Stimulated activated CD4-positive, alpha-beta T cell treated with anti-CD3 and anti-CD28 coated beads, Interleukin-15, amount 100 ng/mL, for 1 hour (primary cell): Measurements from ENCODE around the gene SLC8A1.

Experiments
- DNase-seq, 2 donors: peaks; one replicate each; pipeline ENCODE4 v3.0.0-alpha.2; 2020; ENCODE audit warnings: low read depth in 1 of 2, low spot score in 1 of 2

The SLC8A1 gene

DNA sequence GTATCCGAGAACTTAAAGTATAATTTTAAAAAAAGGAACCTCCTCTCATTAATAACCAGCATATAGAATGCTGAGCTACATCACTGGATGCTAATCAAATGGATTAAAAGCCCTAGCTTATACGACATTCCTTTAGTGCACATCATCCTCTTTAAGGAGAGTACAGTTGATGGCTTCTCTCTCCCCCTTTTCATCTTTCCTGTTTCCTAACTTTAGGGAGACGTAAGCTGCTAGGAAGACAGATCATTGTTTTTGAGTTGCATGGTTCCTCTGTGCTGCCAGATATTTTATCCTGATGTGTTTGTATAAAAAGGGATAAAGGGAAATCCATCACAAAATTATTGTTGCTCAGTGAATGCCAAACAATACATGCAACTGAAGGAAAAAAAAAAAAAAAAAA, 94.2 kb downstream of the SLC8A1 start:
- DNase-seq: no peak

- no peak for DNase-seq
Measured at GRCh38 chr2:40355451-40355850, 96.4 kb downstream of the SLC8A1 start.

DNA sequence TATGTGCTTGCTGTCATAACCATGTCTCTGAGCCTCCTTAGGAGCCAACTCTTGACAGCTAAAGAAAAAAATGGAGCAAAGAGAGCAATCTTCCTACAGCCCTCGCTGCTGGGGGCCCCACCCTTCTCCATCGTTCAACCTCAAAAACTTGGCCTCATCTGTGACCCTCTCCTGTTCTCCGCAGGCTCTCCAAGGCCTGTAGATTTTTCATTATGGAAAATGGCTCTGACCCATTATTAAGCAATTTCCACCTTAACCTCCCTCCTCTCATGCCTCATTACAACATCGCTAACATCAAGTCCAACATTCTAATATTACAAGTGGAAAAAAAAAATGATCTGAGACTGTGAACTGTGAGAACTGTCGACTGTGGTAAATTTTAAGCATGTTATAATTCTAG, 98.7 kb downstream of the SLC8A1 start:
- no peak for DNase-seq

GRCh38 chr2:40352703-40353099, 99.2 kb downstream of the SLC8A1 start:
- no peak for DNase-seq

GRCh38 chr2:40352041-40352702, 99.7 kb downstream of the SLC8A1 start:
- no peak for DNase-seq

DNA sequence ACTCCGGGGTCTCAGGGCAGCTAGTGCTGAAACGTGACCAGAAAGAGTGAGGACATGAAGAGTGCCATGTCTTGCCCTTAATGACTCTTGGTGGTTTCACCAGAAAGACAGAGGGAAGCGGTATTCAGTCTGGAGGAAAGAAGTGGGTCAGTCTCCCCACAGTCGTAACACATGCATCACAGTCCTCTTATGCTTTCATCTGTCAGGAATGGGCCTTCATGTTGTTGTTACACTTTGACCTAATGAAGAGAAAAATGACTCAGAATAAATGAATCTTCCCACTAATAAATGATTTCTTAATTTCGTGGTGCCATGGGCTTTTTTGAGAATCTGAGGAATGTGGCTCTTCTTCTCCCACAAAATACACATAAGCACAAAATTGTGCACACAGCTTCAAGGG, 103.2 kb downstream of the SLC8A1 start:
- DNase-seq: no peak

GRCh38 chr2:40348038-40348437, 103.9 kb downstream of the SLC8A1 start:
- DNase-seq: no peak

DNA sequence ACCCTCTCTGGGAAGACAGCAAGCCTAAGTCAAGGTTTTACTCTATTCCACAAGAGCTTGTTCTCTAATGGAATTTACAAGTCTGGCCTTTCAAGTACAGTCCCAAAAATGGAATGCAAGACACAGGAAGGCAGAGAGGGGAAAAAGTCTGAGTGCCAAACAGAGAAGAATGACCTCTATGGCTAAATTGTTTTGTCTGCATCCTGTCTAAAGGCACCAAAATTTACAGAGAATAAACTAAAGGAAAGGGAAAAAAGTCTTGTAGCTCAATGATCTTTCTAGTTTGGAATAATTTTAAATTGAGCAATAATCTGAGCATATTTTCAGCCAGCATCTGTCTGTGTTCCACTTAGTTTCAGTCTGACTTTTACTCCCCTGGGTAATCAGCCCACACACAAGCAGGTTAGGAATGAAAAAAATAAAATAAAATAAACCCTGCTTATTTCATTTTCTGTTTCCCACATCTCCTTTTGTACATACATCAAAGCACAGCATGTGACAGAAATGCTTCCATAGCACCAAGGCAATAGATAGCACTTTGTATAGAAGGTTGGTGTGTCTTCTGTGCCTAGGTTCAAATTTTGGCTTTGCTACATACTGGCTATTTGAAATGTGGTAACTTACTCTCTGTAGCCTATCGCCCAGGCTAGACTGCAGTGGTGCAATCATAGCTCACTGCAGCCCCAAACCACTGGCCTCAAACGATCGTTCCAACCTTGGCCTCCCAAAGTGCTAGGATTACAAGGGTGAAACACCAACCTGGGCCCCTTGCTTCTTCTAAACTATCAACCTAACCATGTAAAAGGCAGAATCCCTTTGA, 105.1 kb downstream of the SLC8A1 start:
- no peak for DNase-seq

- DNase-seq: no peak
Measured at GRCh38 chr2:40344364-40344763, 107.5 kb downstream of the SLC8A1 start.

DNA sequence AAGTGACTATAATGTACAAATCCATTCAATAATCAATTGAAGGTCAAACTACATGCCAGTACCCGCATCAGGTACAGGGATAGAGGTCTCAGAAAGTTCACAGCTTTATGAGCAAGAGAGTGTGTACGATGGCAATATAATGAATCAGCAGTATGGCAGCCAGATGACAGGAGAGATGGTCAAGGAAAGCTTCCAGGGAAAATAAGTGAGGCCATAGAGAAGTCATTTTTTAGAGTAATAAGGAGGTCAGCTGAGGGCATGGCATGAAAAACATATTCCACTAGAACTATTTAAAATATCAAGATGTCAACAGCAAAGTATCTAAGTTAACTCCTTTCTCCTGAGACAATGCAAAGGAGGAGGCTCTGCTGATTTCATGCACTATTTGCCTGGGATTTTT, 108.0 kb downstream of the SLC8A1 start:
- DNase-seq: no peak

DNA sequence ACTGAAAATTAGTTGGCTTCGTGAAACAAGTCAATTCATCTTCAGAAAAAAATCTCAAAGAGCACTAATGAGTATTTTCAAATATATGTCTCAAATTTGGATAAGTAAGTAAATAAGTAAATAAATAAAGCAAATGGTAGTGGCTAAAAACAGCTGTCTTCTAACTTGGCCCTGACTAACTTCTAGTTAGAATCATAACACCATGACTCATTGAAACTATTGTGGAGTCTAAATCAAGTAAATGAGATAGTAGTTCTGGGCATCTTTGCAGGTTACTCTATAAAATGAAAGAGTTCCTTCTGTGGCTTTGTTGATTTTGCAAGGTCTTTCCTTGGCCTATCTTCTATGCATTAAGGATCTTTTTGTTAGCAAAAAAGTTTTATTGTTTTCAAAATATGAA, 110.7 kb downstream of the SLC8A1 start:
- no peak for DNase-seq

GRCh38 chr2:40339026-40339425, 112.9 kb downstream of the SLC8A1 start:
- DNase-seq: no peak

- no peak for DNase-seq
Measured at GRCh38 chr2:40332191-40332826, 119.6 kb downstream of the SLC8A1 start.

DNA sequence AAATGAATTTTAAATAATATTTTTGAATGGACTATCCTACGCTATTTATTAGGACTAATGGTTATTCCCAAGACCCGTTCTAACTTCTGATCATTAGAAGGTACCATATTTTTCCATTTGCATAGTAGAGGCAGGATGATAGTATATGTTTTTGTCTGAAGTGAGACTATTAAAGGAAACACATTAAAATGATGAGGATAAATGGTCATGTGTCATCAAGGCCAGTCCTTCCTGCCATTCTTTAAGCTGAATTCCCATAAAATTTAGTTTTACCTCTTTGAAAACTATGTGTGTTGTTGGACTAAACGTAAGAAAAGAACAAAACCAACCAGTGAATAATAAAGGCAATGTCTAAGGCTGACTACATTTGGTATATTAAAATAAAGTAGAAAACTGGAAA, 121.8 kb downstream of the SLC8A1 start:
- DNase-seq: no peak

- DNase-seq: no peak
Measured at GRCh38 chr2:40329739-40330030, 122.2 kb downstream of the SLC8A1 start.

DNA sequence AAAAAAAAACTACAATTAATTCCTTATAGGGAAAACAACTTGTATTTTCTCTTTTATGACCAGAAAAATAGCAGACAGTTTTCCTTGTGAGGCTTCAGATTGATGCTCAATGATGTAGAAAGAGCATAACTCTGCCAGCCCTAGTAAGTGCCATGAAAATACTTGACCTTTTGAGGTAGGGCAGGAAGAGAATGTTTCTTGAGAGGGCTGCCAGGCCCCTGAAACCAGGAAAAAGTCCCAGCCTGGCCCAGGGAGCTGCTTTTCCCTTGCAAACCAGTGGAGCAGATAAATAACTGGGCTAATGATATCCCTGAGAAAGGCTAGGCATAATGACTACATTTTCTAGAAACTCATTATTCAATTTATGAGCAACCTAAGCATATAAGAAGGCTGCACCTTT, 126.8 kb downstream of the SLC8A1 start:
- DNase-seq: no peak

GRCh38 chr2:40324656-40325055, 127.2 kb downstream of the SLC8A1 start:
- no peak for DNase-seq

GRCh38 chr2:40321822-40322221, 130.1 kb downstream of the SLC8A1 start:
- DNase-seq: no peak

DNA sequence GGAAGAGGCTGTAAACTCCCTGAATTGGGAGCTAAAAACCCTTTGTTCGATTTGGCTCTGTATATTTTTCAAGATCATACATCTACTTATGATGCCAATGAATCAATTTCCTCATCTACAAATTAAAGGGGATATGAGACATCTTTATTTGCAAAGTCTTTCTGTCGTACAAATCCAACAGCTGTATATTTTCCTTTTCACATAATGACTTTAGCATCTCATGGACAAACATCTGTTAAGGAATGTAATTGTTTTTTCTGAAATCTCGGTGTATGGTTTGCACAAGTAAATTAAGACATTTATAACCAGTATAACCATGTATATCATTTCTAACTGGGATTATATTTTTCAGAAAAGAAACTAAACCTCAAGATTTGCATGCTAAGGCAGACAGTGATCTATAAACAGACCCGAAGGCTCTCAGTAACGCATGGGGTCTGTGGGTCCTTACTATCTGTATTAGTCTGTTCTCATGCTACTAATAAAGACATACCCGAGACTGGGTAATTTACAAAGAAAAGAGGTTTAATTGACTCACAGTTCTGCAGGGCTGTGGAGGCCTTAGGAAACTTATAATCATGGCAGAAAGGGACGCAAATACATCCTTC, 130.8 kb downstream of the SLC8A1 start:
- no peak for DNase-seq

DNA sequence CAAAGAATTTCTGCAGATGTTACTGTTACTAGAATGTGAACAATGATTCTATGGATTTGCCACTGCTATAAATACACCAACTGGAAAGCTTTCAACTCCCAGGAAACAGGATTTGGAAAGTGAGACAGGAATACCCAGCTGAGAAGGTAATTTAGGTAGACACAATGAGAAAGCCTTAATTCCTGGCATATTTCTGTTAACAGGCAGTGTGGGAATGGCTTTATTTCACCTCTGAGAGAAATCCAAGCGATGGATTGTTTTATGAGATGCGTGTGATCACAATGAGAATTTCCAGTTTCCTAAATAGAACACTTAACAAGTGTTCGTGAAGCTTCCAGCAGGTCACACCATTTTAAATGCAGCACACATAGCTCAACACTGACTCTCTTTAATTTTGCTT, 133.0 kb downstream of the SLC8A1 start:
- no peak for DNase-seq

DNA sequence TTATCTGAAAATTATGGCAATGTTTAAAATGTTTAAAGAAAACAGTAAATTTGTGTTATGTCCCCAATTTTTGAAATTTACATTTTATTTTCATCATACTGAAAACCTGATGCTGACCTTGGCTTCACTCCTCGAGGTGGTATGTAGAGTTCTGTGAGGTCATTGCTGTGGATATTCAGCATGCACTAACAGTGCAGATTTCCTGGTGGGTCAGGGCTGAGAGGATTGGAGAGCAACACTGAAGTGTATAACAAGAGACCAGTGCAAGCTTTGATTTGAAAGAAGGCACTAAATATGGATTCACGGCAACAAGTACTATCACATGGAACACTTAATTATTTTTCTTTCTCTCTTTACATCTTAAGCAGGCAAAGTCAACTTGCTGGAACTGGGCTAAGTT, 134.1 kb downstream of the SLC8A1 start:
- DNase-seq: no peak

DNA sequence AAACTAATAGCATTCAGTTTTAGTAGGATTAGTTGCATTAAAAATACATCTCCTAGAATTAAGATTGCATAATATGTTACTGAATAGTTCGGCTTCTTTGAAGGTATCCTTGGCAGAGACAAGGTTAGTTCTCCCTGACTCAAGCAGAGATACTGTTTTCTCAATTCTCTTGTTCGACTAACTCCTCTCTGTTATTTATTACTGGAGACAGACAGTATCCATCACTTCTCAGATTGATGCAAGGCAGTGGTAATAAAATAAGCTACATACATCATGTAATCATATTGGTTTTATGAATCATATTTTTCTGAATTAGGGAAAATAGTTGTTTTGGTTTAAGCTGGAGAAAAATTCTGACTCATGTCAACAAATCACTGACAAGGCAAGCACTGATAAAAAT, 134.8 kb downstream of the SLC8A1 start:
- no peak for DNase-seq
